ENCODE results near the gene LEP.

GRCh38 chr7:128219636-128220035 is 21.4 kb upstream of the LEP start:
- TF ChIP-seq CTCF (IDR thresholded peaks at IDR 0.05) = no peak
- TF ChIP-seq MAX (CRISPR knock-in tag; IDR thresholded peaks at IDR 0.05) = no peak
- TF ChIP-seq ATF2 (CRISPR knock-in tag; IDR thresholded peaks at IDR 0.05; ENCODE audit: borderline replicate concordance, low read depth) = no peak
- no peak for TF ChIP-seq EMX1 (CRISPR knock-in tag; IDR thresholded peaks at IDR 0.05)
- no peak for TF ChIP-seq NFE2L1 (CRISPR knock-in tag; IDR thresholded peaks at IDR 0.05)
- TF ChIP-seq RELA (CRISPR knock-in tag; IDR thresholded peaks at IDR 0.05; ENCODE audit: borderline replicate concordance) = no peak

Data from WTC11 (cell line).